Peyer's patch (tissue), 4 donors: ENCODE results near the gene PCED1B. TPM values are rescaled to one million over a fixed set of nuclear protein-coding genes. Genes with fewer than 3 reads are reported as not detected.

Experiments used
- DNase-seq, 3 donors: peaks; one replicate each; pipeline ENCODE4 v3.0.0-alpha.2; 2017 to 2019
- H3K27ac ChIP-seq, 4 donors: fragments of 200-600 bp; sonication (generic); one replicate each; pipeline ENCODE4 v1.5.1; 2016 to 2019
- H3K27me3 ChIP-seq, 2 donors: fragments of 200-600 bp; sonication (generic); one replicate each; pipeline ENCODE4 v1.5.1; 2019
- H3K36me3 ChIP-seq, 3 donors: fragments of 200-600 bp; sonication (generic); one replicate each; pipeline ENCODE4 v1.5.1; 2016 to 2019
- H3K4me1 ChIP-seq, 4 donors: fragments of 200-600 bp; sonication (generic); one replicate each; pipeline ENCODE4 v1.5.1; 2016 to 2019
- H3K4me3 ChIP-seq, 4 donors: fragments of 200-600 bp; sonication (generic); 1 replicate in 3 of 4; 2 replicates in 1 of 4; pipeline ENCODE4 v1.5.1; 2016 to 2019; ENCODE audit warnings: mild to moderate bottlenecking in 1 of 4
- H3K9me3 ChIP-seq, 4 donors: fragments of 200-600 bp; sonication (generic); one replicate each; pipeline ENCODE4 v1.5.1; 2016 to 2019; ENCODE audit warnings: mild to moderate bottlenecking in 1 of 4
- CTCF ChIP-seq, 6 experiments: fragments of 450-650 bp in 4 of 6; fragments of 200-600 bp in 2 of 6; sonication (generic) in 1 of 6; IDR thresholded peaks; one replicate each; pipeline ENCODE4 v1.5.1; 2017 to 2019; ENCODE audit warnings: antibody characterized with exemption in 6 of 6, mild to moderate bottlenecking in 3 of 6, moderate library complexity in 1 of 6
- POLR2A ChIP-seq, 2 donors: fragments of 450-650 bp; IDR thresholded peaks; one replicate each; pipeline ENCODE4 v1.5.1; 2017; ENCODE audit warnings: antibody characterized with exemption in 2 of 2, mild to moderate bottlenecking in 2 of 2, moderate library complexity in 2 of 2
- total RNA-seq, 4 donors: library from RNA; depleted of rRNA; stranded (reverse); fragments of >200 nt; gene quantifications; one replicate each; pipeline ENCODE4 v1.1.0, GENCODE V29; 2016

The PCED1B gene
- total RNA-seq, 4 donors from 2014 or later = 1.9 to 11.6 (median 2.3) TPM; not detected in 1

DNA sequence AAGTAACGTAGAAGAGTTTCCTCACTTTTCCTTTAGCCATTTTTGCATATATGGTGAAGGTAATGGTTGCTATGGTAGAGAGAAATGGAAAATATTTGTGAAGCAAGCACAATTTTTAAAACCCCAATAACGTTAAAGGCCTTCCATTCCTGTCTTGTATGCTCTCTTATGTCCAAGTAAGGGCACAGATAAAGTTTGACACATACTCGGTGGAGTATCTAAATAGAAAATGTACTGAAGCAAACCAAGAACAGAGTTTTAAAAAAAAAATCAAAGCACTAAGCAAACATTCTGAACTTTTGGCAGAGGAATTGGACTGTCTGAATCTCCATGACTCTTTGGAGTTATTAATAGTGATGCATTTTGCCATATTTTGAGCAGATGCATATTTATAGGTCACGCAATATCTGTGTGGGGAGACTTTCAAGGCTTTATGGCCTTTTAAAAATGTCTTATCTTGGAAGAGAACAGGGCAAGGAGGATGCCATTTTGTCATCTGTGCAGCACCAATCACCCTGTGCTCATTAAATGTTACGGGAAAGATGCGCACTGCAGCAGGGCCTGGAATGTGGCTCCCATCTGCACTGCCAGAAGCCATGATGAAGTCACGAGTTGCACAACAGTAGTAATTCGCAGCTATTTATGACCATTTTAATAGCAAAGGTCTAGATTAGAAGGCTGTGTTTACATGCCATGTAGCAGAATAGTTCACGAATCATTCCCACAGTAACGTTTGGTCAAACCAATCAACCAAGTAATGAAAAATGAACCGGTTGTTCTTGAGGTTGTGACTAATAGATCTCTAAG lies 23.6 kb downstream of the PCED1B start:
- Histone ChIP-seq H3K27me3 (no peaks in the 10 kb centered on the region), H3K4me1 (no peaks in the 10 kb centered on the region), H3K4me3 (no peak overlapping the region), H3K9me3 (no peaks in the 10 kb centered on the region), H3K36me3 (no peaks in the 10 kb centered on the region), H3K27ac (peak overlapping the region in 3 of 4 donors; percentile 29 to 40 (median 35))
- DNase-seq = no peak
- TF ChIP-seq CTCF (IDR thresholded peaks at IDR 0.05) = no peak
- TF ChIP-seq POLR2A (IDR thresholded peaks at IDR 0.05) = no peak

- no peaks in the 10 kb centered on the region for H3K9me3 ChIP-seq
- no peak overlapping the region for H3K27ac ChIP-seq
- H3K36me3 ChIP-seq = no peaks in the 10 kb centered on the region
- no peaks in the 10 kb centered on the region for H3K27me3 ChIP-seq
- H3K4me3 ChIP-seq = no peak overlapping the region
- DNase-seq = no peak
- H3K4me1 ChIP-seq = no peaks in the 10 kb centered on the region
- TF ChIP-seq POLR2A (IDR thresholded peaks at IDR 0.05) (no peak), CTCF (IDR thresholded peaks at IDR 0.05) (no peak)
Measured at GRCh38 chr12:47105914-47106674, 26.7 kb downstream of the PCED1B start.

DNA sequence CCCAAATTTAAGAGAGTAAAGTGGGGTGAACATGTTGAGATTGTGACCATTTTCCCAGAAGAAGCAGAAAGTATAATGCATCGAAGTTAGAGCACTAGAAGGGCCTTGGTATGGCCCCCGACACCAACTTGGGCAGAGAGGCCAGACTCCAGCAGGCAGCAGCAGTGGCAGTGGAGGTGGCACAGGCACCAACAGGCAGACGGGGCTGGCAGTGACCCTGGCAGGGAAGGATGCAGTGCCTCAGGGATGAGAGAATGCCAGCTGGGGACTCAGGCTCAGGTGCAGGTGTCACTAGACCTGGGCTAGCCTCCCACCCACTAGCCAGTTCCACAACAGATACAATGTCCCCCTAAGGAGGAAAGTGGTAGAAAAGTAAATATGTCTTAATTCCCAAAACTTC lies 28.0 kb downstream of the PCED1B start:
- no peak for DNase-seq
- no peaks in the 10 kb centered on the region for H3K9me3 ChIP-seq
- TF ChIP-seq CTCF (IDR thresholded peaks at IDR 0.05) = no peak
- no peak for TF ChIP-seq POLR2A (IDR thresholded peaks at IDR 0.05)
- H3K4me1 ChIP-seq = no peaks in the 10 kb centered on the region
- H3K36me3 ChIP-seq = no peaks in the 10 kb centered on the region
- no peak overlapping the region for H3K27ac ChIP-seq
- no peak overlapping the region for H3K4me3 ChIP-seq
- no peaks in the 10 kb centered on the region for H3K27me3 ChIP-seq

DNA sequence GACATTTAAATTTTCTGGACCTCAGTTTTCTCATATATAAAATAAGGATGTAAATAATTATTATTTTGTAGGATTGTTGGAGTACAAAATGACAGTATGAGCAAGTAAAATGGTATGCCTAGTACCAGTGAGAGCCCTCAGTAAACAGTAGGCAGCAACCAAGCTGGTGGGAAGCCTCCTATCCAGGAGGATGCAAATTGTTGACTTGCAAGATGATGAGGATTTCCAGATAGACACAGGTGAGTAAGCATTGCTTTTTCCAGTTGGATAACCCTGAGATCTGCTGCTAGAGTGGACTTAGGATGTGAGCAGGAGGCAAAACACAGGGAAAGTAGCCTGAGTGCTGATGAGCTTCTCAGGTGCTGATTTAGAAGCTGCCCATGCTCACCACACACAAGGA lies 28.5 kb downstream of the PCED1B start:
- no peaks in the 10 kb centered on the region for H3K9me3 ChIP-seq
- H3K36me3 ChIP-seq = no peaks in the 10 kb centered on the region
- H3K4me1 ChIP-seq = no peaks in the 10 kb centered on the region
- no peak overlapping the region for H3K4me3 ChIP-seq
- DNase-seq = no peak
- no peak overlapping the region for H3K27ac ChIP-seq
- TF ChIP-seq POLR2A (IDR thresholded peaks at IDR 0.05) (no peak), CTCF (IDR thresholded peaks at IDR 0.05) (no peak)
- H3K27me3 ChIP-seq = no peaks in the 10 kb centered on the region

DNA sequence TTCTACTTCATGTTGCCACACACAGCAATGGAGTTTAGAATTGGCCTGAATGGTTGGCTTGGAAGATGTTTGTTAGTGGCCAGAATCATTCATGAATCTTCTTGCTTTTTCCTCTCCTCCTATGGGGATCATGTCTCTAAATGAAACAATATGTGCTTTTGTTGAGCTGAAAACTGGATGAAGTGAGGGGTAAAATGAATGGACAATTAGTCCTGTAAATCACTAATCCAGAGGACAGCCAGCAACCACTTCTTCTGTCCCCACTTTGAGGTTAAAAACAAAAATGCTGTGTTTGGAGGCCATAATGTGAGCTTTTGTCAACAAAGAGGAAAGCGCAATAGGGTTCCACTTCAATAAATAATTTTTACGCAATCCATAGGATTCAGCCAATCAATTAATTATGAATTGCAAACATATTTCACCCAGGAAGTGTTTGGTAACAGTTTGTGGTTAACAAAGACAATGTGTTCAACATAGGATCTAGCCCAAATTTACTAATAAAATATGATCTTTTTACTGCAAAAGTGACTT lies 30.7 kb downstream of the PCED1B start:
- Histone ChIP-seq H3K27me3 (no peaks in the 10 kb centered on the region), H3K9me3 (no peaks in the 10 kb centered on the region), H3K4me3 (no peak overlapping the region), H3K27ac (no peak overlapping the region), H3K4me1 (no peaks in the 10 kb centered on the region), H3K36me3 (no peaks in the 10 kb centered on the region)
- TF ChIP-seq CTCF (IDR thresholded peaks at IDR 0.05) (no peak), POLR2A (IDR thresholded peaks at IDR 0.05) (no peak)
- no peak for DNase-seq
